Glutamatergic neuron (in vitro differentiated cells): ENCODE results near the gene SASH1. TPM values are rescaled to one million over a fixed set of nuclear protein-coding genes. Genes with fewer than 3 reads are reported as not detected.

Source experiments
- DNase-seq: peaks from one replicate; pipeline ENCODE4 v3.0.0; 2022
- H3K27ac Mint-ChIP-seq: one replicate; pipeline ENCODE4 v1.8.0; 2020; ENCODE audit warnings: mild to moderate bottlenecking, mixed read lengths, inconsistent platforms; ENCODE audit not compliant: unreplicated experiment
- H3K27me3 Mint-ChIP-seq: one replicate; pipeline ENCODE4 v1.8.0; 2020; ENCODE audit warnings: mild to moderate bottlenecking, moderate library complexity, mixed read lengths, inconsistent platforms; ENCODE audit not compliant: unreplicated experiment
- H3K36me3 Mint-ChIP-seq: one replicate; pipeline ENCODE4 v1.8.0; 2020; ENCODE audit warnings: mild to moderate bottlenecking, mixed read lengths, inconsistent platforms; ENCODE audit not compliant: unreplicated experiment
- H3K4me1 Mint-ChIP-seq: one replicate; pipeline ENCODE4 v1.8.0; 2020; ENCODE audit warnings: mild to moderate bottlenecking, low read depth, mixed read lengths, inconsistent platforms; ENCODE audit not compliant: unreplicated experiment
- H3K4me3 Mint-ChIP-seq: one replicate; pipeline ENCODE4 v1.8.0; 2020; ENCODE audit warnings: mild to moderate bottlenecking, mixed read lengths, inconsistent platforms; ENCODE audit not compliant: unreplicated experiment
- H3K9me3 Mint-ChIP-seq: one replicate; pipeline ENCODE4 v1.8.0; 2020; ENCODE audit warnings: mild to moderate bottlenecking, moderate library complexity, mixed read lengths, inconsistent platforms; ENCODE audit not compliant: unreplicated experiment
- total RNA-seq: library from RNA; stranded (reverse); fragmentation: NEBNext Ultra II Directional; extraction: Animal tissue kit (Norgen Biotek cat#: 25700); gene quantifications from one replicate; pipeline ENCODE4 v1.2.1, GENCODE V29; 2021; ENCODE audit not compliant: unreplicated experiment
- TF ChIP-seq, protein P1 (sequence below): fragments of 200-600 bp; sonication (generic); IDR thresholded peaks from one replicate; pipeline ENCODE4 v1.5.0; 2021; ENCODE audit not compliant: partially characterized antibody, unreplicated experiment

The SASH1 gene
- total RNA-seq, 1 donor from 2014 or later = 5.0 TPM

DNA sequence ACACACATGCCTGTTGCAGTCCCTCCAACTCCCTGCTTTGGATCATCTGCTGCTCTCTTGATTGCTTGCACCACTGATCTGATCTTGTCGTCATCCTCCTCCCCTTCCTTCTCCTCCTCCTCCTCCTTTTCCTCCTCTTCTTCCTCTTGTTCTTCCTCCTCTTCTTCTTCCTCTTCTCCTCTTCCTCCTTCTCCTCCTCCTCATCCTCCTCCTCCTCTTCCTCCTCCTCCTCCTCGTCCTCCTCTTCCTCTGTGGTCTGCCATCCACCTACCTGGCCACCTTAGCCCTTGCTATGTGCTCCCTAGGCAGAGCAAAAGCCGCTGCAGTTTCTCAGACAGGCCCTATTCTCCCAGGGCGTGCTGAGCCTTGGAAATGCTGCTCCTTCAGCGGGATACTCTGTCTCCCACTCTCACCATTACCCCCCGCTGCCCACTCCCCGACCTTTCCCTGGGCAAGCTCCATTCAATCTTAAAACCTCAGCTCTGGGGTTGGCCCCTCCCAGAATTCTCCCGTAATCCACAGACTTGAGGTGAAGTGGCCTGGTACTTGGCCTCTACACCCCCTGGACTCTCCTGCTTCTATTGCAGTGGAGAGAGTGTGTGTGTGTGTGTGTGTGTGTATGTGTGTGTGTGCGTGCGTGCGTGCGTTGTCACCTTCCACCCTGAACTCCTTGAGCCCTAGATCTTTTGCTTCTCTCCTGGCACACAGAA, 105.0 kb downstream of the SASH1 start:
- Mint-ChIP-seq H3K27ac (no peak overlapping the region), H3K27me3 (peaks cover 2% of the 10 kb centered on the region), H3K36me3 (no peaks in the 10 kb centered on the region), H3K4me1 (peaks cover 5% of the 10 kb centered on the region), H3K4me3 (no peak overlapping the region), H3K9me3 (no peaks in the 10 kb centered on the region)
- no peak for DNase-seq
- TF ChIP-seq, protein P1, sequence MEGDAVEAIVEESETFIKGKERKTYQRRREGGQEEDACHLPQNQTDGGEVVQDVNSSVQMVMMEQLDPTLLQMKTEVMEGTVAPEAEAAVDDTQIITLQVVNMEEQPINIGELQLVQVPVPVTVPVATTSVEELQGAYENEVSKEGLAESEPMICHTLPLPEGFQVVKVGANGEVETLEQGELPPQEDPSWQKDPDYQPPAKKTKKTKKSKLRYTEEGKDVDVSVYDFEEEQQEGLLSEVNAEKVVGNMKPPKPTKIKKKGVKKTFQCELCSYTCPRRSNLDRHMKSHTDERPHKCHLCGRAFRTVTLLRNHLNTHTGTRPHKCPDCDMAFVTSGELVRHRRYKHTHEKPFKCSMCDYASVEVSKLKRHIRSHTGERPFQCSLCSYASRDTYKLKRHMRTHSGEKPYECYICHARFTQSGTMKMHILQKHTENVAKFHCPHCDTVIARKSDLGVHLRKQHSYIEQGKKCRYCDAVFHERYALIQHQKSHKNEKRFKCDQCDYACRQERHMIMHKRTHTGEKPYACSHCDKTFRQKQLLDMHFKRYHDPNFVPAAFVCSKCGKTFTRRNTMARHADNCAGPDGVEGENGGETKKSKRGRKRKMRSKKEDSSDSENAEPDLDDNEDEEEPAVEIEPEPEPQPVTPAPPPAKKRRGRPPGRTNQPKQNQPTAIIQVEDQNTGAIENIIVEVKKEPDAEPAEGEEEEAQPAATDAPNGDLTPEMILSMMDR = no peak

- Mint-ChIP-seq H3K27ac (no peak overlapping the region), H3K36me3 (no peaks in the 10 kb centered on the region), H3K27me3 (peaks cover 2% of the 10 kb centered on the region), H3K4me3 (no peak overlapping the region), H3K9me3 (no peaks in the 10 kb centered on the region), H3K4me1 (peaks cover 7% of the 10 kb centered on the region)
- TF ChIP-seq, protein P1 = no peak
- DNase-seq = no peak
Observed at GRCh38 chr6:148448369-148449012, 105.9 kb downstream of the SASH1 start.

DNA sequence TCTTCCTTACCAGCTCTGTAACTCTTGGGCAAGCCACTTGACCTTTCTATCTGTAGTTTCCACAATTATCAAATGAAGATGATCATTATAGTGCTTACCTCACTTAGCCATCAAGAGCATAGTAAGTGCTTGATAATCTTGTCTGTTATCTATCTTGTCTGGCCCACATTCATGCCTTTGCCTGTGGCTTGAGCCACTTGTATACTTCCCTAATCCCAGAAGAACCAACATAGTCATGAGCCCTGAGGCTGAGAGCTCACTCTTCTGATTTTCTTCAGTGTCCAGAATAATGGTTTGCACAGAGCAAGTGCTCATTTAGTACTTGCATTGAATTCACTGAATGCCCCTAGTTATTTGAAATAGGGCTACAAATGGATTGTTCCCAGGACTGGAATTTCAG, 108.2 kb downstream of the SASH1 start:
- Mint-ChIP-seq H3K4me1 (peaks cover 7% of the 10 kb centered on the region), H3K36me3 (no peaks in the 10 kb centered on the region), H3K27me3 (peaks cover 5% of the 10 kb centered on the region)

GRCh38 chr6:148451690-148452089, 109.1 kb downstream of the SASH1 start:
- no peak for DNase-seq
- Mint-ChIP-seq H3K4me1 (peaks cover 7% of the 10 kb centered on the region), H3K27ac (no peak overlapping the region), H3K36me3 (no peaks in the 10 kb centered on the region), H3K27me3 (peaks cover 8% of the 10 kb centered on the region), H3K9me3 (no peaks in the 10 kb centered on the region), H3K4me3 (no peak overlapping the region)
- TF ChIP-seq, protein P1 = no peak

More for the DNA sequence above, 108.2 kb downstream of the SASH1 start:
- no peak overlapping the region for H3K4me3 Mint-ChIP-seq
- no peak overlapping the region for H3K27ac Mint-ChIP-seq
- TF ChIP-seq, protein P1 = no peak
- H3K9me3 Mint-ChIP-seq = no peaks in the 10 kb centered on the region
- DNase-seq = no peak

DNA sequence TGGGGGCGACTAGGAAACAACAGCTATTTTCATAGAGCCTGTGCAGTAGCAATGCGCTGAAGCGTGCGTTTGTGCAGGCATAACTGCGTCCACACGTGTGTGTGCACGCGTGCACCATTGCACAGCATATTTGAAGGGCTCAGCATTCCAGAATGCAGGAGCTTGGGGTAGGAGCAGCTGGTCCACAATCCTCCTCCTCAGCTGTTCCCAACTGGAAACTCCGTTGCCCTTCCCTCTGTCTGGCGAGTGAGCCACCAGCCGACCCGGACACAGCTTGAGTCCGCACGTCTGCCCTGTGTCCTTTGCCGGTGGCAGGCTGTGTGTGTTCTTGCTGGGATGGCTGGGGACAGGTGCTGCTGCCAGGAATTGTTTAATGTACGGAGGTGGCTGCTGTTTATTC, 110.2 kb downstream of the SASH1 start:
- no peaks in the 10 kb centered on the region for H3K36me3 Mint-ChIP-seq
- H3K9me3 Mint-ChIP-seq = no peaks in the 10 kb centered on the region
- TF ChIP-seq, protein P1 = no peak
- DNase-seq = no peak
- H3K4me1 Mint-ChIP-seq = peaks cover 7% of the 10 kb centered on the region
- no peak overlapping the region for H3K27ac Mint-ChIP-seq
- no peak overlapping the region for H3K4me3 Mint-ChIP-seq
- H3K27me3 Mint-ChIP-seq = peaks cover 8% of the 10 kb centered on the region
